ENCODE measurements around the gene PRSS50.
"Not testable (repeated sequence)": the region's sequence is repeated elsewhere in the genome, so short reads cannot be mapped to it uniquely, and the experiment has no call there.

Gene PRSS50

DNA sequence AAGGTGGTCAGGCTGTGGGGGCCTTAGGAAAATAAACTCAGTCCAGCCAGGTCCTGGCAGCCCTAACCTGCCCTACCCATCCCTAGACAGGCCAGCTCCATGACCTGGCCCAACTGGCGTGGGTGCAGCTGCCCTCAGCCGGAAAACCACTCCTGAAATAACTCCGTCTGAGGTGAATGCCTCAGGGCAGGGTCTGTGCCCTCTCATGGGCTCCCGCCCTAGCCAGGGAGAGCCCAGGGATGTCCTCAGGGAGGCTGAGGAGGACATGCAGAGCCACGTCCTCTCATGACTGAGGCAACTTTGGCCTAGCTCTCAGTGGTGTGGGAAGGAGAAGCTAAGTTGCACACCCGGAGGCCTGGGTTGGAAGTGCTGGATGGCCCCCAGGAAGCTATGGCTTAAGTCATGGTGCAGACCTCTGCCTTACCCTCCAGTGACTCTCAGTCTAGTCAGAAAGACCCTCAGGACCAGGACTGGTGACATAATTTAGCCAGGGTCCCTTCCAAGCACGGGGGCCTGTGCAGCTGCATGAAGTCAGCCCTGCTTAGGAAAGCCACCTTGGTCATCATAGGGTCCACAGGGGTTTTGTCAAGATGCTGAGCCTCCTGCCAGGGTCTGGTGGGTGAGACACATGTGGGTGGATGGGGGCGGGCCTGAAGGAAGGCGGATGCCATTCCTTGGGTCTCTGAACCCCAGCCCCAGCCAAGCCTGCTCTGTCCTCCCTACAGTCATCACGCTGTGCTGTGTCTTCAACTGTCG is 9.1 kb downstream of the PRSS50 start:
- DNase-seq = no peak

GRCh38 chr3:46707601-46708011 is 10.1 kb downstream of the PRSS50 start:
- DNase-seq = no peak

- no peak for DNase-seq
These were observed 10.7 kb downstream of the PRSS50 start for GRCh38 chr3:46706771-46707582.

DNA sequence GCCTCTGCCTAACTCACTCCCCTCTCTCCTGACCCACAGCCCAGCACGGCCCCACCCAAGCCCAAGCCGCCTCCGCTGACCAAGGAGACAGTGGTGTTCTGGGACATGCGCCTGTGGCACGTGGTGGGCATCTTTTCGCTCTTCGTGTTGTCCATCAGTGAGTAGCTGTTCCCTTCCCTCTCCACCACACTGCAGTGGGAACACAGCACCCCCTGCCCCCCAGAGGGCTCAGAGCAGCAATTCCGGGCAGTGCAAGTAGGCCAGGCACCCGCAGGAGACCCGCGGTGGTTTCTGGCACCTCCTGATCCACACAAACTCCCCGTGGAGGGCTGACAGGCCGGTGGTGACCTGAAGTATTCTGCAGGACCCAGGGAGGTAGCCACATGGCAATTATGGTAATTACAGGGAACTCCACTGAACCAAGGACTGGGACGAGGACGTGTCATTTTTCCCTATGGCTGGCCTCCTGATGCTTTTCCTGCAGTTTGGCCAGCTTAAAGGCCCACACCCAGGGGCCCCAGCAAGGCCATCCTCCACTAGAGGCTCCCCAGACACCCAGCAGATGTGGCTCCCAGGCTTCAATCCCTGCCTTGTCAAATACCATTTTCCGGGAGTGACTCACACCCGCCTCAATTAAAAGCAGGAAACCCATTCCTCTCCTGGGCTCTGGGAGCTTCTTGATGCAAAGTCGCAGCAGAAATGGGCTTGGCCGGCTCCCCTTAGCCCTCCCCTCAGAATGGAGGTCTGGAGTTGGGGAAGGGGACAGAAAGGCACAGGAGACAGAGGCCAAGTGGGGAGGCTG is 11.7 kb downstream of the PRSS50 start:
- DNase-seq = no peak

- peak; percentile 57 for DNase-seq
These were observed 12.6 kb downstream of the PRSS50 start for GRCh38 chr3:46705022-46705530.

DNA sequence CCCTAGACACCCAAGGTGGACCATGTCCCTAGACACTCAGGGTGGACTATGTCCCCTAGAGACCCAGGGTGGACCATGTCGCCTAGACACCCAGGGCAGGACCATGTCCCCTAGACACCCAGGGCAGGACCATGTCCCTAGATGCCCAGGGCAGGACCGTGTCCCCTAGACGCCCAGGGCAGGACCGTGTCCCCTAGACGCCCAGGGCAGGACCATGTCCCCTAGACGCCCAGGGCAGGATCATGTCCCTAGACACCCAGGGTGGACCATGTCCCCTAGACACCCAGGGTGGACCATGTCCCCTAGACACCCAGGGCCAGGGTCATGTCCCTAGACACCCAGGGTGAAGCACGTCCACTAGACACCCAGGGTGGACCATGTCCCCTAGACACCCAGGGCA is 13.3 kb downstream of the PRSS50 start:
- DNase-seq = not testable (repeated sequence)

GRCh38 chr3:46703013-46703520 is 14.6 kb downstream of the PRSS50 start:
- no peak for DNase-seq

GRCh38 chr3:46702246-46703012 is 15.2 kb downstream of the PRSS50 start:
- DNase-seq = no peak

DNA sequence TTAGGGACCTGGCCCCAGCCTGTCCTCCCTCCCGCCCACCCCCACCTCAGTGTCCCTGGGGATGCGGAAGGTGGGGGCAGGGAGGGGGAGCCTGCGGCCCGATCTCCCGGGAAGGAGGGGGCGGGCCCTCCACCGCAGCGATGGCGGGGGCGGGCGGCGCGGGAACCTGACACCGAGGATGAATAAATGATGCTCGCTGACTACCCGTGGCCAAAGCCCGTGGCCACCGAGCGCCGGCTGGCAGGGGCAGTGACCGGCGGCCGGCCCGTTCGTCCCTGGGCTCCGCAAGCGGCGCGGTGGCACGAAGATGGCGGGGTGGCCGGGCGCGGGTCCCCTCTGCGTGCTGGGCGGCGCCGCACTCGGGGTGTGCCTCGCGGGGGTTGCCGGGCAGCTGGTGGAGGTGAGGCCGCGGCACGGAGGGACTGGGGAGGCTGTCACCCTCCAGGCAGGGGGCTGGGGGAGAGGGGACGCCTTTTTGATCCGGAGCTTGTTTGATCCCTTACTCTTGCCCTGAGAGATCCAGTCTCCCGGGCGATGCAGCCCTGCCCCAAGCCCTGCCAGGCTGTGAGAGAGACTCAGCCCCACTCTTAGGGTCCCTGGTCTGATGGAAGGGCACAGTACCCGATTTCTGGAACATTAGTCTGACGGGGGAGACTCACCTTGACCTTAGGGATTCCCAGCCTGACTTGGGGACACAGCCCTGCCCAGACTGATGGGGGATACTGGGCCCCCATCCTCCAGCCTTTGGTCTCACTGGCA is 16.3 kb downstream of the PRSS50 start, which contains the start of gene TMIE:
TMIE (plus strand) TSS at position 212 of the 759 bp plus-strand sequence; CDS start at position 308, 96 bp downstream.
- no peak for DNase-seq

- DNase-seq = no peak
These were observed 16.9 kb downstream of the PRSS50 start for GRCh38 chr3:46700772-46701171.

- no peak for DNase-seq
These were observed 17.8 kb downstream of the PRSS50 start for GRCh38 chr3:46699676-46700523.

- no peak for DNase-seq
These were observed 21.4 kb downstream of the PRSS50 start for GRCh38 chr3:46695962-46696894.

DNA sequence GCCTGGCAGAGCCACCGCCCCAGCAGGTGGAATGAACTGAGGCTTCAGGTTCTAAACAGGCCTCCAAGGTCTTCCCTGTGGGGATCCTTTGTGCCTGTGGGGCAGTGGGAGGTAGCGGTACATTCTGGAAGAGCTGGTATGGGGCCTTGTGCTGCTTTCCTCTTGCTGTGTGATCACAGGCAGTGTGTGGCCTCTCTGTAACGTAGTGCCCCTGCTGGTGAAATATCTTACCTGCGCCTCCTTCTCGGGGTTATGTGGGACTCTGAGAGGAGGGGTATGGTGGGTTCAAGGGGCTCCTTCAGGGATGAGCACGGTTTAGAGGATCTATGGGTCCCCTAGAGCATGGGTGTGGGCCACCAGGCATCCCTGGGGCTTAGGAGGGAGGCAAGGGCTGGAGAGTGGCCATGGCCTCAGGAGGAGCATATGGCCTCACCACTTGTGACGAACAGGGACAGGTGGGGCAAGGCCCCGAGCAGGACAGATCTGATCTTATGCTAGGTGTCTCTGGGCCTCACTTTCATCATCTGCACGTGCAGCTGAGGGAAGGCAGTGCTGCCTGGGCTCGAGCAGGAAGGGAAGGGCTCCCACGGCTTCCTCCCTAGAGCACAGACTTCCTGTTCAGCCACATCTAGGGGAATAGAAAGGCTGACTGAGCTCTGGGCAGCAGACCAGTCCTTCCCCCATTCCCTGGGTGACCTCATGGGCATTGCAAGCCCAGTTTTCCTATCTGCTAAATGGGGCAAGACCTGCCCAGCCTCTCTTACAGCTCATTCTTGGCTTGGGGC is 22.3 kb downstream of the PRSS50 start:
- DNase-seq = peak; percentile 40

GRCh38 chr3:46694520-46694919 is 23.1 kb downstream of the PRSS50 start:
- no peak for DNase-seq

DNA sequence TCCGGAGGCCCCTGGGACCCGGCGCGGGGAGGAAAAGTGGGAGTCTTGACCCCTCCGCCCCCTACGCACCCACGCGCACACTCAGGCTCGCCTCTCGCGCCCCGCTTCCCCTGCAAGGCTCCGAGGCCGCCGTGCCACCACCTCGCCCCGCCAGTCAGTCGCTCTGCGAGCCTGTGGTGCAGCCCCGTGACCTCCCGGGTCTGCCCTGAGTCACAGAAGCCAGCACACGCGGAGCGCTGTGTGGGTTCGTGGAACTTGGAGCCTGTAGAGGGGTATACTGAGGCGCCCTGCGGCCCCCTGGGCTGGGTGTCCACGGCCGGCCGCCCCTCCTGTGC is 23.8 kb downstream of the PRSS50 start:
- DNase-seq = no peak

- DNase-seq = peak; percentile 68
These were observed 24.4 kb downstream of the PRSS50 start, which contains the start of gene ALS2CL for GRCh38 chr3:46693038-46693891. Gene ALS2CL, minus strand, starts transcription at chr3:46693679. Its CDS starts 4,239 bp downstream, at chr3:46689440.

DNA sequence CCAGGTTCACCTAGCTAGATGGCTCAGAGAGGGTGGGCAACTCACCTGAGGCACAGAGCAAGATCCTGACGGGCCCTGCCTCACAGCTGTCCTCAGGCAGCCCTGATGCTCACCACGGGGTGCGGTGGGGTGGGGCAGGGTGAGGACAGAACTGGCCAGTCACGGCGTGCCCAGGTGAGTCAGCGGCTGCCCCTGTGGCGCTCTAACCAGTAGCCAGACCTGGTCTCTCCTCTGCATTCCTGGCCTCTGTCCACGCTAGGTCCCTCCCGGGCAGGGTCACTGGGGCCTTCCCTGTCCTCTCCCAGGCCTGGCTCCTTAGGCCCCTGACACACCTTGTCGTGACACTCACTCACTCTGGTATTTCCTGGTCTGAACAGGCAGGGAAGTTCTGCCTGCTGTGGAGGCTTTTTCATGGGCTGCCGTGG is 25.1 kb downstream of the PRSS50 start:
- no peak for DNase-seq
